ENCODE measurements around the gene SIPA1L3.
"Not testable (repeated sequence)": the region's sequence is repeated elsewhere in the genome, so short reads cannot be mapped to it uniquely, and the experiment has no call there.

Gene SIPA1L3

GRCh38 chr19:37907735-37908455 lies 887 bp downstream of the SIPA1L3 start:
- DNase-seq, result no peak

DNA sequence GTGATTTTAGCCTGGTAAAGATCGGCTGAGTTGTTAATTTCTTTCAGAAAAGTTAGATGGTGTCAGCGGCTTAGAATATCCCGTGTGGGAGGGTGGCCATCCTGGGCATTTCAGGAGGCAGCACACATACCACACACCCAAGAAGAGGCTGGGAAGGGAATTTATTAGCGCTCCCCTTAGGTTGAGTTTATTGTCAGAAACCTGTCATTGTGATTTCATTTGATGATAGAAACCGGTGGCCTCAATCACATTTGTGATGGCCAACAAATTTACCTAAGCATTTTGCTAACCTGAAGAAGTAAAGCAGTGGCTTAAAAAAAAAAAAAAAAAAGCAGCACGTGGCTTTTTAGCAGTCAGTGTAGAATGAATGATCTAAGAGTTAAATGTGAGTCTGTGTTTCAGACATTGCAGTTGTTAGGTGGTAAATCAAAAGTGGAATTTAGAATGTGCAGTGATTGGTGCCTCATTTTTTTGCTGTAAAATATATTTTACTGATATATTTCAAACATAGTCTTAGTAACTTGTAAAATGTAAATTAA lies 2.7 kb downstream of the SIPA1L3 start:
- DNase-seq, result no peak
- in situ Hi-C loops (cut with MboI; ENCODE audit: low pct_unique_long_range_greater_than_20kb, low sequenced_read_pairs), result no loop called here

More at GRCh38 chr19:37907735-37908455, 887 bp downstream of the SIPA1L3 start:
- in situ Hi-C loops (cut with MboI; ENCODE audit: low pct_unique_long_range_greater_than_20kb, low sequenced_read_pairs), result no loop called here

DNA sequence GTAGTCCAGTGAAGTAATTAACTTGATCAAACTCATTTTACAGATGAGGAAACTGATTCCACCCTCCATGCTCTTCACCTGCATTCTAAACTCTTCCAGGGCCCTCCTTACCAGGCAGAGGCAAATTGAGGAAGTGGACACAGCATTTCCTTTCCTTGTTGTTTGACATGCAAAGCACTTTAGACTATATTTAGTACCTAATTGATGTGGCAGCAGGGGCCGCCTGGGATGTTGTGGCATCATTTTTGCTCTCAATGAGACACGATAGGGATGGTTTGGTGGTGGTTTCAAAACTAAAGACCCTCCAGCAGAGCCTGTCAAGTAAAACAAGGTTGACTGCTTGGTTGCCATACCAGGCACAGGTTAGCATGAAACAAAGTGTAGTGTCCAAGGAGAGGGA lies 7.9 kb downstream of the SIPA1L3 start:
- peak; percentile 79 for DNase-seq
- in situ Hi-C loops (cut with MboI; ENCODE audit: low pct_unique_long_range_greater_than_20kb, low sequenced_read_pairs), result no loop called here

DNA sequence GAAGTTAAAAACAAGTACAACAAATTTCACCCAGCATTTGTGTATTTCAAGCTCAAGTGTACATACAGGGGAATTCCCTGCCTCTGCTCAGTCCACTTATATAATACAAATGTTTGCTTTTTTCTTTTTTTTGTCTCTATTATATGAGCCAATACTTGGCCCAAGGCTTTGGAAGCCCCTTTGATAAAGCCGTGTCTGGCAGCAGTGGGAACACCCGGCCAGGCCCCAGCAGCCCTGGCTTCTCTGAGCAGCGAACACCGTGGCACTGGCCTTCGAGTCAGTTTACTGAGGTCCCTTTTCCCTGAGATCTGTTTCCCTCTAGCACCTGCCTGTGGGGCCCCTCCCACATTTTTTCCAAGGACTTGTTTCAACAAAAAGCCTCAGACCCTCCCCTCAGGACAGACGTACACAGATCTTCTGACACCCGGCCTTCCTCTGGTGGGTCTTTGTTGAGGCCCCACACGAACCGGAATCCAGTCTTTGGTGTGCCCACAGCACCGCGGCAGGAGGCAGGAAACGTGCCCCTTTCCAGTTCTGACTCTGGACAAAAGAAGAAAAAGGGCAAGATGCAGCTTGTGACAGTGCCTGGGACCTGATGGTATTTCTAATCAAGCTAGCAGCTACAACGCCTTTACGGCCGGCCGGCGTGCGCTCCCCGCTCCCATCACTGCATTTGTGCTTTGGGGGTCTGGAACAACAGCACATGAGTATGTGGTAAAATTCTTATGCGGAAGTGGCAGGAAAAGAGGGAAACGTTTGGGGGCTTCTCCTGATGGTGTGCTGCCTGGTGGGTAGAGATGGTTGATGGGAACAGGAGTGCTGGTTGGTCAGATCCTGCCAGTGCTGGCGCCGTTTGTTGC lies 13.8 kb downstream of the SIPA1L3 start:
- no peak for DNase-seq
- in situ Hi-C loops (cut with MboI; ENCODE audit: low pct_unique_long_range_greater_than_20kb, low sequenced_read_pairs), result no loop called here

DNA sequence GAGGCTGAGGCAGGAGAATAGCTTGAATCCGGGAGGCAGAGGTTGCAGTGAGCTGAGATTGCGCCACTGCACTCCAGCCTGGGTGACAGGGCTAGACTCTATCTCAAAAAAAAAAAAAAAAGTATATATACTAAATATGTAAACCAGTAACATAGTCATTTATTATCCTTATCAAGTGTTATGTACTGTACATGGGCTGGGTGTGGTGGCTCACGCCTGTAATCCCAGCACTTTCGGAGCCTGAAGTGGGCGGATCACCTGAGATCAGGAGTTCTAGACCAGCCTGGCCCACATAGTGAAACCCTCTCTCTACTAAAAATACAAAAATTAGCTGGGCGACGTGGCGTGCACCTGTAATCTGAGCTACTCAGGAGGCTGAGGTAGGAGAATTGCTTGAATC lies 17.6 kb downstream of the SIPA1L3 start:
- DNase-seq; in situ Hi-C loops (cut with MboI; ENCODE audit: low pct_unique_long_range_greater_than_20kb, low sequenced_read_pairs): not testable (repeated sequence)

DNA sequence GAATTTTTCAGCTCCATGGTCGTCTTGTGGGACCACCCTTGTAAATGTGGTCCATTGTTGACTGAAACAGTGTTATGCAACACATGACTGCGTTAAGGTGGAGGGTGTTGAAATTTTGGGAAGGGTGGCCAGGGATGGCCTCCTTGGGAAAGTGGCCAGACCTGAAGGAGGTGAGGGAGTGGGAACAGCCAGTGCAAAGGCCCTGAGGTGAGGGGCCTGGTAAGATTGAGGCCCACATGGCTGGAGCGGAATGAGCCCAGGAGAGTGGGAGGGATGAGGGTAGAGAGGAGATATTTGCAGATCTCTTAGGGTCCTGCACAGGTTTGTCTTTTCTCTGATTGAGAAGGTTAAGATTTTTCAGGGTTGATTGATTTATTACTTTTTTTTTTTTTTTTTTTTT lies 18.2 kb downstream of the SIPA1L3 start:
- in situ Hi-C loops (cut with MboI; ENCODE audit: low pct_unique_long_range_greater_than_20kb, low sequenced_read_pairs), result no loop called here
- DNase-seq, result no peak

DNA sequence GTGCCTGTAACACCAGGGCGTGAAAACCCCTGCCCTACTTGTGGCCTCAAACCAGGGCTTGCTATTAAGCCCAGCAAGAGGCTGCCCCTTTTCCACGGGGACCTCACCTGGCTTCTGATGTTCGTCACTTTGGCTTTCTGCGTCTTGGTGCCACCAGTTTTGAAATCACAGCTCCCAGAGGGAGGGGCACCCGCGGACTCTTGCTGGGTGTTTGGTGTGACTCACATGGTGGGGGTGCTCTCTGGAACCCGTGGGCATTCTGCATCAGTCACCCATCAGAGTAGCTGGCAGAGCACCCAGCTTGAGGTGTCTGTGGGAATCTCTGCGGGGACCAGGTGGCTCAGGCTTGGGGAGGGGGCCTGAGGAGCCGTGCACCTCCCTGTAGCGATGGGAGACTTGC lies 19.2 kb downstream of the SIPA1L3 start:
- in situ Hi-C loops (cut with MboI; ENCODE audit: low pct_unique_long_range_greater_than_20kb, low sequenced_read_pairs), result no loop called here
- no peak for DNase-seq

- no peak for DNase-seq
- in situ Hi-C loops (cut with MboI; ENCODE audit: low pct_unique_long_range_greater_than_20kb, low sequenced_read_pairs), result no loop called here
These were observed 19.7 kb downstream of the SIPA1L3 start for GRCh38 chr19:37926711-37927110.

- DNase-seq, result peak; percentile 77
- in situ Hi-C loops (cut with MboI; ENCODE audit: low pct_unique_long_range_greater_than_20kb, low sequenced_read_pairs), result no loop called here
These were observed 21.7 kb downstream of the SIPA1L3 start for GRCh38 chr19:37928527-37929286.

DNA sequence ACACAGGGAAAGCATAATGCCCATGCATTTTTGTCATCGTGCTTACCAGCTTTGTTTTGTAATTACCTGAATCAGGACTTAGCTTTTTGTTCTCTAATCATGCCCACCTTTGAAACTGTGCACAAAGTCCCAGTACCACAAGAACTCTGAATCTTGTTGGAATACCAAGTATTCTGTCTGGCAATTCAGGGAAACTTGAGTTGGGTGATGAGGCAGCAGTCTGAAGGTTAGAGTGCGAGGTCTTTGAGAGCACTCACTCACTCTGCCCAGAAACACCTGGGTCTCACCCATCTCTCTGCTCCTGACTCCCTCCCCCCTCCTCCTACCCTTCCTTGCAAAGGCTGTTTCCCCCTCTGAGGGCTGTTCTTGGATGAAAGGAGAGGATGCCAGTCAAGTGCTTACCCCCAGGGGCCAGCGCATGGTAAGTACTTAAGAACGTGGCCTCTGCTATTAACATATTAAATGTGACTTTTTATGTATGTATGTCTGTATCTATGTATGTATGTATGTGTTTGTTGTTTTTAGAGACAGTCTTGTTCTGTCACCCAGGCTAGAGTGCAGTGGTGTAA lies 22.4 kb downstream of the SIPA1L3 start:
- in situ Hi-C loops (cut with MboI; ENCODE audit: low pct_unique_long_range_greater_than_20kb, low sequenced_read_pairs), result no loop called here
- no peak for DNase-seq

GRCh38 chr19:37930416-37930815 lies 23.4 kb downstream of the SIPA1L3 start:
- in situ Hi-C loops (cut with MboI; ENCODE audit: low pct_unique_long_range_greater_than_20kb, low sequenced_read_pairs), result no loop called here
- DNase-seq, result no peak

DNA sequence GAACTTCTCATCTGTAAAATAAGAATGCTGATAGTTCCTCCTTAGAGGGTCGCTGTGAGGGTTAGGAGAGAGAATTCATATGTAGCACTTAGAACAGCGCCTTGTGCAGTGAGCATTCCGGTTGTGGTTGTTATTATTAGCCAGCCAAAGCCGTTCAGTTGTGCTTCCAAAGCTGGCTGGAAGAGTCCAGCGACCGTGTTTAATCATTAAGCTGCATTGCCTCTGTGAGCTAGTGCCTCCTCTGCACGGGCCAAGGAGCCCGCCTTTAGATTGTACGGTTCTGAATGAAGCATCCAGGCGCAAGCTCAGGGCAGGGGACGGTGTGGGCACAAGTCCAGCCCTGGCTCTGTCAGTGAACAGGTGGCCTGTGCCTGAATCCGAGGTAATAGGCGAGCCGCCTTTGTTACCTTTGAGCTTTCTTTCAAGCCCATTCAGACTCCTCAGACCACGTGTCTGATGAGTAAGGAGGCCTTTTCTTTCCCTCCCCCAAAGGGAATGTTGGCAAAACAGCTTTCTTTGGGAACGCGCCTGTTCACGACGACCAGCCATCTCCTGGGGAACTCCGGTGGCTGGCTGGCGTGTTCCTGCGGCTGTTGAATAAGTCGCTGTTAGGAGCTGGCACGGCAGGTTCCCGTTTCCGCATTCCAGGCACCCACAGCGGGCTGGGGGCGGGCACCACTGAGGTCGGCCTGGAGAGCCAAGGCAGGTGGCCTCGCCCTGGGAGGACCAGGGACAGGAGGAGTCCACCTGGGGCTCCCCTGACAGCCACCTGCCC lies 25.1 kb downstream of the SIPA1L3 start:
- in situ Hi-C loops (cut with MboI; ENCODE audit: low pct_unique_long_range_greater_than_20kb, low sequenced_read_pairs), result no loop called here
- DNase-seq, result peak; percentile 84

GRCh38 chr19:37932985-37933936 lies 26.3 kb downstream of the SIPA1L3 start:
- in situ Hi-C loops (cut with MboI; ENCODE audit: low pct_unique_long_range_greater_than_20kb, low sequenced_read_pairs), result no loop called here
- DNase-seq, result peak; percentile 18

DNA sequence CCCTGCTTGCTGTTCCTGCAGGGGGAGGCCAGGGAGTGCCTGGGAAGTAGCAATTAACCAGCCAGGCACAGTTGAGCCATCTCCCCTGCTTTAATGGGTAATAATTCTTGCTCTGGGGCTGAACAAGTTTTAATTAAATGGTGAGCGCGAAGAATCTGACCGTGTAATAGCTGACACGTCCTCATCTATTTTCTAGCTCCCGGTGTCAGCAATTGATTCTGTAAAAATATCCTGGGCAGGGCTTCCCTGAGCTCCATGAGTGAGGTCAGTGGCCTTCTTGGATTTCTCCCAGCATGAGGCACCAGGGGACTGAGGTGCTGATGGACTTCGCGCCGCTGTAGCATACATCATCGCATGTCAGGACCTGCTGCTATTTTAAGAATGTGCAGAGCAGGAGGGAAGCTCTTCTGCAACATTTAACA lies 26.9 kb downstream of the SIPA1L3 start:
- in situ Hi-C loops (cut with MboI; ENCODE audit: low pct_unique_long_range_greater_than_20kb, low sequenced_read_pairs), result no loop called here
- no peak for DNase-seq

GRCh38 chr19:37935341-37935740 lies 28.3 kb downstream of the SIPA1L3 start:
- in situ Hi-C loops (cut with MboI; ENCODE audit: low pct_unique_long_range_greater_than_20kb, low sequenced_read_pairs), result no loop called here
- no peak for DNase-seq

GRCh38 chr19:37936166-37936565 lies 29.2 kb downstream of the SIPA1L3 start:
- in situ Hi-C loops (cut with MboI; ENCODE audit: low pct_unique_long_range_greater_than_20kb, low sequenced_read_pairs), result no loop called here
- DNase-seq, result no peak

- in situ Hi-C loops (cut with MboI; ENCODE audit: low pct_unique_long_range_greater_than_20kb, low sequenced_read_pairs), result no loop called here
- no peak for DNase-seq
These were observed 29.9 kb downstream of the SIPA1L3 start for GRCh38 chr19:37936886-37937285.

Measured in KBM-7 (cell line).